HCT116 (cell line): ENCODE data around the gene OR6S1.

Source experiments
- CTCF ChIP-seq, 3 experiments: fragments of 200-600 bp in 1 of 3; sonication (generic) in 1 of 3; IDR thresholded peaks in 2 of 3; conservative IDR thresholded peaks in 1 of 3; 2 replicates each; pipeline ENCODE4 v1.5.1; 2012 to 2017; ENCODE audit warnings: low read depth in 2 of 3, low read length in 2 of 3, antibody characterized with exemption in 1 of 3, borderline replicate concordance in 1 of 3, control low read depth in 1 of 3, mild to moderate bottlenecking in 1 of 3, mixed read lengths in 1 of 3, mixed run types in 1 of 3, moderate library complexity in 1 of 3; ENCODE audit not compliant: insufficient read depth in 1 of 3
- EZH2 ChIP-seq: fragments of 200-600 bp; sonication (generic); IDR thresholded peaks from 2 replicates; pipeline ENCODE4 v1.6.1; 2017; ENCODE audit warnings: antibody characterized with exemption, mixed run types
- JUND ChIP-seq: IDR thresholded peaks from 2 replicates; pipeline ENCODE4 v1.6.1; 2012
- POLR2AphosphoS5 ChIP-seq: IDR thresholded peaks from 2 replicates; pipeline ENCODE4 v1.6.1; 2011; ENCODE audit warnings: mild to moderate bottlenecking, low read depth, low read length, moderate library complexity
- RAD21 ChIP-seq: IDR thresholded peaks from 2 replicates; pipeline ENCODE4 v1.6.1; 2012; ENCODE audit warnings: low read depth, mild to moderate bottlenecking
- SRF ChIP-seq: IDR thresholded peaks from 2 replicates; pipeline ENCODE4 v1.6.1; 2012; ENCODE audit warnings: low read depth
- ZNF274 ChIP-seq: fragments of 200-500 bp; sonication (Bioruptor generic); IDR thresholded peaks from 2 replicates; pipeline ENCODE4 v1.6.1; 2014; ENCODE audit warnings: mild to moderate bottlenecking, low read depth, low read length, inconsistent platforms

GRCh38 chr14:20681348-20682126 is 40.0 kb upstream of the OR6S1 start:
- TF ChIP-seq SRF (no peak), ZNF274 (no peak), CTCF (IDR thresholded peaks at IDR 0.05 in 2 of 3, conservative IDR thresholded peaks at IDR 0.05 in 1 of 3; ENCODE audit: borderline replicate concordance in 1 of 3, insufficient read depth in 1 of 3, low read depth in 2 of 3, low read length in 2 of 3) (no peak), POLR2AphosphoS5 (no peak), JUND (no peak; the same call in 1 of the 2 replicates), RAD21 (no peak), EZH2 (no peak)
